ENCODE data around the gene IGFBP1. TPM values are rescaled to one million over a fixed set of nuclear protein-coding genes. Genes with fewer than 3 reads are reported as not detected.

Gene IGFBP1
- total and polyA plus RNA-seq, 2 of the 13 experiments (the other 11 are each of a cell fraction or from before 2014, with no cell fraction given): 5.4 to 885 TPM

- peak; percentile 50; the same call in 1 of the 2 replicates for TF ChIP-seq ZBTB4 (CRISPR knock-in tag; IDR thresholded peaks at IDR 0.05; ENCODE audit: borderline replicate concordance)
- TF ChIP-seq U2AF1 (optimal IDR thresholded peaks at IDR 0.05; ENCODE audit: low read depth, low read length): peak; percentile 51
- peak; percentile 64; the same call in 1 of the 2 replicates for TF ChIP-seq ZNF333 (CRISPR knock-in tag; IDR thresholded peaks at IDR 0.05; ENCODE audit: borderline replicate concordance)
- 0 out of 2 replicates have a peak, but pooled peaks have one; percentile 36 for TF ChIP-seq ZNF446 (CRISPR knock-in tag; IDR thresholded peaks at IDR 0.05)
- no peak for TF ChIP-seq ZNF530 (CRISPR knock-in tag; IDR thresholded peaks at IDR 0.05; ENCODE audit: low read depth)
- TF ChIP-seq SSRP1 (CRISPR knock-in tag; IDR thresholded peaks at IDR 0.05): peak; percentile 63; the same call in 1 of the 2 replicates
- TF ChIP-seq PCBP1 (IDR thresholded peaks at IDR 0.05; ENCODE audit: borderline replicate concordance, low read depth, low read length): no peak
- no peak for TF ChIP-seq ZNF841 (CRISPR knock-in tag; IDR thresholded peaks at IDR 0.05; ENCODE audit: borderline replicate concordance)
- TF ChIP-seq FOSL1 (CRISPR knock-in tag; IDR thresholded peaks at IDR 0.05; ENCODE audit: borderline replicate concordance): peak; percentile 65; the same call in 1 of the 2 replicates
- peak; percentile 90 for TF ChIP-seq ZNF362 (CRISPR knock-in tag; IDR thresholded peaks at IDR 0.05; ENCODE audit: borderline replicate concordance)
- no peak for TF ChIP-seq ZZZ3 (CRISPR knock-in tag; IDR thresholded peaks at IDR 0.05; ENCODE audit: borderline replicate concordance)
- no peak; the same call in 1 of the 2 replicates for TF ChIP-seq AKNA (CRISPR knock-in tag; IDR thresholded peaks at IDR 0.05; ENCODE audit: borderline replicate concordance)
- TF ChIP-seq NFKB2 (CRISPR knock-in tag; IDR thresholded peaks at IDR 0.05; ENCODE audit: borderline replicate concordance): peak; percentile 73; the same call in 1 of the 2 replicates
- TF ChIP-seq RFX1 (IDR thresholded peaks at IDR 0.05): peak; percentile 79
- TF ChIP-seq ZNF354B (CRISPR knock-in tag; IDR thresholded peaks at IDR 0.05): peak; percentile 90; the same call in 1 of the 2 replicates
- no peak for TF ChIP-seq POLR2AphosphoS2 (IDR thresholded peaks at IDR 0.05; ENCODE audit: low read depth, low read length)
- TF ChIP-seq ISL2 (CRISPR knock-in tag; IDR thresholded peaks at IDR 0.05): peak; percentile 97
- TF ChIP-seq ZNF703 (CRISPR knock-in tag; IDR thresholded peaks at IDR 0.05; ENCODE audit: borderline replicate concordance): peak; percentile 85; the same call in 1 of the 2 replicates
- peak; percentile 28; the same call in 1 of the 2 replicates for TF ChIP-seq ZBTB3 (CRISPR knock-in tag; IDR thresholded peaks at IDR 0.05; ENCODE audit: borderline replicate concordance, low read depth)
Measured at GRCh38 chr7:45885264-45885882, 2.9 kb upstream of the IGFBP1 start (continued).

All from HepG2 (cell line).